Measurements from ENCODE around the gene DCLK1.

DNA sequence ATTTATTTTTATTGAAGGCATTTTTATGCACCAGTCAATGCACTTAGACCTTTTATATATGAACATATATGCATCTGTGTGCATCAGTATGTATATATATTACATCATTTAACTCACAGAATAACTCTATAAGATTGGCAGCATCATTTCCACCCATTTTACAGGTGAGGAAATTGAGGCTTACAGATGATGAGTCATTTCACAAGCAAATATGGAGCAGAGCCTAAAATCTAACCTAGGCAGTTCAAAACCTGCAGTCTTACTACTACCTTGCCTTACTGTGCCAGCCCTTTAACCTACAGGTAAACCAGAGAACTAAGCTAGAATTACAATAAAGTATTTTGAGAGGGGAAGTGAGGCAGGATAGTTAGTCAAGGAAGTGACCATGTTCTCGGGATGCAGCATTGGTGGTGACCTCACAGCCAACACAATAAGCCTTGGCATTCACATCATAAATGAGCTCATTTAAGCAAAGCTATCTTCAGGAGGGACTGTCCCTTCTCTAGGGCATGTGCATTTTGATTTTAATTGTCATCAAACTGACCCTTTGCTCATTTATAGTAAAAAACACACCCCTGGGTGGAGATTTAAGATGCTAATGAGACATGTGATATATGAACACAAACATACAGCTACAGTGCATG is 274.3 kb downstream of the DCLK1 start:
- TF ChIP-seq, protein P1, sequence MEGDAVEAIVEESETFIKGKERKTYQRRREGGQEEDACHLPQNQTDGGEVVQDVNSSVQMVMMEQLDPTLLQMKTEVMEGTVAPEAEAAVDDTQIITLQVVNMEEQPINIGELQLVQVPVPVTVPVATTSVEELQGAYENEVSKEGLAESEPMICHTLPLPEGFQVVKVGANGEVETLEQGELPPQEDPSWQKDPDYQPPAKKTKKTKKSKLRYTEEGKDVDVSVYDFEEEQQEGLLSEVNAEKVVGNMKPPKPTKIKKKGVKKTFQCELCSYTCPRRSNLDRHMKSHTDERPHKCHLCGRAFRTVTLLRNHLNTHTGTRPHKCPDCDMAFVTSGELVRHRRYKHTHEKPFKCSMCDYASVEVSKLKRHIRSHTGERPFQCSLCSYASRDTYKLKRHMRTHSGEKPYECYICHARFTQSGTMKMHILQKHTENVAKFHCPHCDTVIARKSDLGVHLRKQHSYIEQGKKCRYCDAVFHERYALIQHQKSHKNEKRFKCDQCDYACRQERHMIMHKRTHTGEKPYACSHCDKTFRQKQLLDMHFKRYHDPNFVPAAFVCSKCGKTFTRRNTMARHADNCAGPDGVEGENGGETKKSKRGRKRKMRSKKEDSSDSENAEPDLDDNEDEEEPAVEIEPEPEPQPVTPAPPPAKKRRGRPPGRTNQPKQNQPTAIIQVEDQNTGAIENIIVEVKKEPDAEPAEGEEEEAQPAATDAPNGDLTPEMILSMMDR (IDR thresholded peaks at IDR 0.05; ENCODE audit: insufficient read depth, low read length): no peak
- TF ChIP-seq POLR2AphosphoS5 (IDR thresholded peaks at IDR 0.05; ENCODE audit: low read depth): no peak
- TF ChIP-seq, protein P2, sequence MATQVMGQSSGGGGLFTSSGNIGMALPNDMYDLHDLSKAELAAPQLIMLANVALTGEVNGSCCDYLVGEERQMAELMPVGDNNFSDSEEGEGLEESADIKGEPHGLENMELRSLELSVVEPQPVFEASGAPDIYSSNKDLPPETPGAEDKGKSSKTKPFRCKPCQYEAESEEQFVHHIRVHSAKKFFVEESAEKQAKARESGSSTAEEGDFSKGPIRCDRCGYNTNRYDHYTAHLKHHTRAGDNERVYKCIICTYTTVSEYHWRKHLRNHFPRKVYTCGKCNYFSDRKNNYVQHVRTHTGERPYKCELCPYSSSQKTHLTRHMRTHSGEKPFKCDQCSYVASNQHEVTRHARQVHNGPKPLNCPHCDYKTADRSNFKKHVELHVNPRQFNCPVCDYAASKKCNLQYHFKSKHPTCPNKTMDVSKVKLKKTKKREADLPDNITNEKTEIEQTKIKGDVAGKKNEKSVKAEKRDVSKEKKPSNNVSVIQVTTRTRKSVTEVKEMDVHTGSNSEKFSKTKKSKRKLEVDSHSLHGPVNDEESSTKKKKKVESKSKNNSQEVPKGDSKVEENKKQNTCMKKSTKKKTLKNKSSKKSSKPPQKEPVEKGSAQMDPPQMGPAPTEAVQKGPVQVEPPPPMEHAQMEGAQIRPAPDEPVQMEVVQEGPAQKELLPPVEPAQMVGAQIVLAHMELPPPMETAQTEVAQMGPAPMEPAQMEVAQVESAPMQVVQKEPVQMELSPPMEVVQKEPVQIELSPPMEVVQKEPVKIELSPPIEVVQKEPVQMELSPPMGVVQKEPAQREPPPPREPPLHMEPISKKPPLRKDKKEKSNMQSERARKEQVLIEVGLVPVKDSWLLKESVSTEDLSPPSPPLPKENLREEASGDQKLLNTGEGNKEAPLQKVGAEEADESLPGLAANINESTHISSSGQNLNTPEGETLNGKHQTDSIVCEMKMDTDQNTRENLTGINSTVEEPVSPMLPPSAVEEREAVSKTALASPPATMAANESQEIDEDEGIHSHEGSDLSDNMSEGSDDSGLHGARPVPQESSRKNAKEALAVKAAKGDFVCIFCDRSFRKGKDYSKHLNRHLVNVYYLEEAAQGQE (IDR thresholded peaks at IDR 0.05; ENCODE audit: insufficient replicate concordance, low read depth): no peak
